Measurements from ENCODE around the gene PRLR.

Gene PRLR

GRCh38 chr5:35145691-35146317 is 84.5 kb downstream of the PRLR start:
- H3K27me3 ChIP-seq (ENCODE audit: control insufficient read depth in 1 of 2, insufficient read depth in 1 of 2, low read length in 2 of 2) = no peaks in the 10 kb centered on the region
- H3K79me1 ChIP-seq (replicated peaks; ENCODE audit: low read length, poor library complexity, severe bottlenecking) = no peaks in the 10 kb centered on the region
- no peak overlapping the region for H2BK120ac ChIP-seq (ENCODE audit: low read depth, low read length)
- no peak overlapping the region for H3K14ac ChIP-seq (ENCODE audit: low read length in 2 of 2)
- H4K8ac ChIP-seq (ENCODE audit: low read length) = no peak overlapping the region
- H4K91ac ChIP-seq (ENCODE audit: low read length) = no peak overlapping the region
- no peak overlapping the region for H2BK12ac ChIP-seq (ENCODE audit: low read length in 2 of 2)
- no peak overlapping the region for H3K4ac ChIP-seq (ENCODE audit: low read depth in 1 of 2, low read length in 2 of 2)
- no peak overlapping the region for H3K9ac ChIP-seq (ENCODE audit: low read length)
- no peak overlapping the region for H2AK5ac ChIP-seq (ENCODE audit: low read length, severe bottlenecking)
- H3K36me3 ChIP-seq (ENCODE audit: control insufficient read depth in 1 of 2, insufficient read depth in 2 of 2, low read depth in 1 of 2, low read length in 2 of 2) = no peaks in the 10 kb centered on the region
- H2BK15ac ChIP-seq (ENCODE audit: low read depth, poor library complexity, severe bottlenecking) = no peak overlapping the region
- H3K27ac ChIP-seq (ENCODE audit: low read length, poor library complexity, severe bottlenecking) = no peak overlapping the region
- no peak overlapping the region for H3K4me3 ChIP-seq (ENCODE audit: insufficient read depth in 1 of 2, low read depth in 1 of 2, low read length in 2 of 2)
- H3K18ac ChIP-seq (ENCODE audit: low read depth in 1 of 2, low read length in 2 of 2) = no peak overlapping the region
- WGBS = 23% methylated on average over 1 of the region's 2 CpGs
- H3K4me1 ChIP-seq (ENCODE audit: control insufficient read depth, insufficient read depth, low read depth, low read length) = no peaks in the 10 kb centered on the region
- H3K9me3 ChIP-seq (ENCODE audit: control insufficient read depth, low read length) = no peaks in the 10 kb centered on the region
- no peak overlapping the region for H2AFZ ChIP-seq (ENCODE audit: low read depth, low read length)
- no peak overlapping the region for H2BK5ac ChIP-seq (ENCODE audit: low read depth, low read length, poor library complexity, severe bottlenecking)
- no peak overlapping the region for H3K23ac ChIP-seq (ENCODE audit: low read length in 2 of 2)
- DNase-seq = no peak
- no peak overlapping the region for H3K4me2 ChIP-seq (ENCODE audit: low read length, poor library complexity, severe bottlenecking)

- Histone ChIP-seq H3K4ac (ENCODE audit: low read depth in 1 of 2, low read length in 2 of 2) (no peak overlapping the region), H2AK5ac (ENCODE audit: low read length, severe bottlenecking) (no peak overlapping the region), H3K27me3 (ENCODE audit: control insufficient read depth in 1 of 2, insufficient read depth in 1 of 2, low read length in 2 of 2) (no peaks in the 10 kb centered on the region), H2BK15ac (ENCODE audit: low read depth, poor library complexity, severe bottlenecking) (no peak overlapping the region), H3K14ac (ENCODE audit: low read length in 2 of 2) (no peak overlapping the region), H3K18ac (ENCODE audit: low read depth in 1 of 2, low read length in 2 of 2) (no peak overlapping the region), H2BK12ac (ENCODE audit: low read length in 2 of 2) (no peak overlapping the region), H3K27ac (ENCODE audit: low read length, poor library complexity, severe bottlenecking) (no peak overlapping the region), H3K4me1 (ENCODE audit: control insufficient read depth, insufficient read depth, low read depth, low read length) (no peaks in the 10 kb centered on the region), H3K23ac (ENCODE audit: low read length in 2 of 2) (no peak overlapping the region), H3K9ac (ENCODE audit: low read length) (no peak overlapping the region), H2AFZ (ENCODE audit: low read depth, low read length) (no peak overlapping the region), H2BK120ac (ENCODE audit: low read depth, low read length) (no peak overlapping the region), H4K91ac (ENCODE audit: low read length) (no peak overlapping the region), H3K4me3 (ENCODE audit: insufficient read depth in 1 of 2, low read depth in 1 of 2, low read length in 2 of 2) (no peak overlapping the region), H3K79me1 (replicated peaks; ENCODE audit: low read length, poor library complexity, severe bottlenecking) (no peaks in the 10 kb centered on the region), H3K4me2 (ENCODE audit: low read length, poor library complexity, severe bottlenecking) (no peak overlapping the region), H3K36me3 (ENCODE audit: control insufficient read depth in 1 of 2, insufficient read depth in 2 of 2, low read depth in 1 of 2, low read length in 2 of 2) (no peaks in the 10 kb centered on the region), H2BK5ac (ENCODE audit: low read depth, low read length, poor library complexity, severe bottlenecking) (no peak overlapping the region), H3K9me3 (ENCODE audit: control insufficient read depth, low read length) (no peaks in the 10 kb centered on the region), H4K8ac (ENCODE audit: low read length) (no peak overlapping the region)
- DNase-seq = no peak
- WGBS = 85% methylated on average over 4 of the region's 5 CpGs
Measured at GRCh38 chr5:35145012-35145411, 85.3 kb downstream of the PRLR start.

DNA sequence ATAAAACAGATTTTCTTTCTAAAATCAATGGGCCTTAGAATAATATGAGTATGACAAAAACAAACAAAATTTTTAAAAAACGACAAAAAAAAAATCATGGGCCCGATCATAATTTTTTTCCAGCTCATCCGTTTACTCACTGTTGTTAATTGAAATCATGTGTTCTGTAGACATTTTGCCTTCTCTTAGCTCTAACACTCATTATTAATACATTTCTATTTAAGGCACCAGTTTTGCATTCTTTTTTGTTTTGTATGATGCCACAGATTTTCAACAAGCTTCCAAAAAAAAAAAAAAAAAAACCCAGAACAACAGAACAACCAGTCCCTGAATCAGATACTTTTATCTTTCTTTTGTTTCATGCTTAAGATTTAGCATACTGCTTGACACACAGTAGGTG is 86.4 kb downstream of the PRLR start:
- H4K8ac ChIP-seq (ENCODE audit: low read length) = no peak overlapping the region
- H2AFZ ChIP-seq (ENCODE audit: low read depth, low read length) = no peak overlapping the region
- H3K23ac ChIP-seq (ENCODE audit: low read length in 2 of 2) = no peak overlapping the region
- no peaks in the 10 kb centered on the region for H3K36me3 ChIP-seq (ENCODE audit: control insufficient read depth in 1 of 2, insufficient read depth in 2 of 2, low read depth in 1 of 2, low read length in 2 of 2)
- H2BK5ac ChIP-seq (ENCODE audit: low read depth, low read length, poor library complexity, severe bottlenecking) = no peak overlapping the region
- no peaks in the 10 kb centered on the region for H3K27me3 ChIP-seq (ENCODE audit: control insufficient read depth in 1 of 2, insufficient read depth in 1 of 2, low read length in 2 of 2)
- H3K79me1 ChIP-seq (replicated peaks; ENCODE audit: low read length, poor library complexity, severe bottlenecking) = no peaks in the 10 kb centered on the region
- H2BK15ac ChIP-seq (ENCODE audit: low read depth, poor library complexity, severe bottlenecking) = no peak overlapping the region
- H4K91ac ChIP-seq (ENCODE audit: low read length) = no peak overlapping the region
- no peak overlapping the region for H2BK120ac ChIP-seq (ENCODE audit: low read depth, low read length)
- 94% methylated on average over 3 of the region's 3 CpGs for WGBS
- H3K14ac ChIP-seq (ENCODE audit: low read length in 2 of 2) = no peak overlapping the region
- no peak overlapping the region for H3K27ac ChIP-seq (ENCODE audit: low read length, poor library complexity, severe bottlenecking)
- H3K4me2 ChIP-seq (ENCODE audit: low read length, poor library complexity, severe bottlenecking) = no peak overlapping the region
- H3K4me3 ChIP-seq (ENCODE audit: insufficient read depth in 1 of 2, low read depth in 1 of 2, low read length in 2 of 2) = no peak overlapping the region
- DNase-seq = no peak
- no peak overlapping the region for H3K4ac ChIP-seq (ENCODE audit: low read depth in 1 of 2, low read length in 2 of 2)
- no peak overlapping the region for H2BK12ac ChIP-seq (ENCODE audit: low read length in 2 of 2)
- H2AK5ac ChIP-seq (ENCODE audit: low read length, severe bottlenecking) = no peak overlapping the region
- H3K18ac ChIP-seq (ENCODE audit: low read depth in 1 of 2, low read length in 2 of 2) = no peak overlapping the region
- H3K9me3 ChIP-seq (ENCODE audit: control insufficient read depth, low read length) = no peaks in the 10 kb centered on the region
- no peak overlapping the region for H3K9ac ChIP-seq (ENCODE audit: low read length)
- no peaks in the 10 kb centered on the region for H3K4me1 ChIP-seq (ENCODE audit: control insufficient read depth, insufficient read depth, low read depth, low read length)

GRCh38 chr5:35141739-35142138 is 88.5 kb downstream of the PRLR start:
- H3K9ac ChIP-seq (ENCODE audit: low read length) = no peak overlapping the region
- H2AK5ac ChIP-seq (ENCODE audit: low read length, severe bottlenecking) = no peak overlapping the region
- H4K91ac ChIP-seq (ENCODE audit: low read length) = no peak overlapping the region
- no peak overlapping the region for H3K4me2 ChIP-seq (ENCODE audit: low read length, poor library complexity, severe bottlenecking)
- no peak overlapping the region for H3K27ac ChIP-seq (ENCODE audit: low read length, poor library complexity, severe bottlenecking)
- H3K14ac ChIP-seq (ENCODE audit: low read length in 2 of 2) = no peak overlapping the region
- H4K8ac ChIP-seq (ENCODE audit: low read length) = no peak overlapping the region
- no peak overlapping the region for H3K4me3 ChIP-seq (ENCODE audit: insufficient read depth in 1 of 2, low read depth in 1 of 2, low read length in 2 of 2)
- no peaks in the 10 kb centered on the region for H3K79me1 ChIP-seq (replicated peaks; ENCODE audit: low read length, poor library complexity, severe bottlenecking)
- H3K27me3 ChIP-seq (ENCODE audit: control insufficient read depth in 1 of 2, insufficient read depth in 1 of 2, low read length in 2 of 2) = no peaks in the 10 kb centered on the region
- no peak overlapping the region for H2BK15ac ChIP-seq (ENCODE audit: low read depth, poor library complexity, severe bottlenecking)
- no peaks in the 10 kb centered on the region for H3K9me3 ChIP-seq (ENCODE audit: control insufficient read depth, low read length)
- 86% methylated on average over 3 of the region's 4 CpGs for WGBS
- no peak overlapping the region for H2AFZ ChIP-seq (ENCODE audit: low read depth, low read length)
- H3K4me1 ChIP-seq (ENCODE audit: control insufficient read depth, insufficient read depth, low read depth, low read length) = no peaks in the 10 kb centered on the region
- no peaks in the 10 kb centered on the region for H3K36me3 ChIP-seq (ENCODE audit: control insufficient read depth in 1 of 2, insufficient read depth in 2 of 2, low read depth in 1 of 2, low read length in 2 of 2)
- H3K4ac ChIP-seq (ENCODE audit: low read depth in 1 of 2, low read length in 2 of 2) = no peak overlapping the region
- H3K18ac ChIP-seq (ENCODE audit: low read depth in 1 of 2, low read length in 2 of 2) = no peak overlapping the region
- no peak for DNase-seq
- no peak overlapping the region for H3K23ac ChIP-seq (ENCODE audit: low read length in 2 of 2)
- H2BK12ac ChIP-seq (ENCODE audit: low read length in 2 of 2) = no peak overlapping the region
- H2BK120ac ChIP-seq (ENCODE audit: low read depth, low read length) = no peak overlapping the region
- H2BK5ac ChIP-seq (ENCODE audit: low read depth, low read length, poor library complexity, severe bottlenecking) = no peak overlapping the region

All from mesenchymal stem cell (in vitro differentiated cells and primary cell).